ENCODE results near the gene ABCA13.
A peak's percentile ranks its signal among the peaks of the same experiment; 100 is the strongest.

The ABCA13 gene

GRCh38 chr7:48245751-48246472 lies 74.7 kb downstream of the ABCA13 start:
- DNase-seq (ENCODE audit: low read depth in 2 of 2): no peak

GRCh38 chr7:48249166-48249565 lies 77.9 kb downstream of the ABCA13 start:
- no peak for DNase-seq (ENCODE audit: low read depth in 2 of 2)

- DNase-seq (ENCODE audit: low read depth in 2 of 2): no peak
These were observed 79.2 kb downstream of the ABCA13 start for GRCh38 chr7:48250441-48250951.

GRCh38 chr7:48251766-48252165 lies 80.5 kb downstream of the ABCA13 start:
- no peak for DNase-seq (ENCODE audit: low read depth in 2 of 2)

GRCh38 chr7:48252995-48253394 lies 81.7 kb downstream of the ABCA13 start:
- no peak for DNase-seq (ENCODE audit: low read depth in 2 of 2)

- DNase-seq (ENCODE audit: low read depth in 2 of 2): peak in 1 of 2 donors; percentile 1
These were observed 83.8 kb downstream of the ABCA13 start for GRCh38 chr7:48255046-48255445.

- no peak for DNase-seq (ENCODE audit: low read depth in 2 of 2)
These were observed 88.4 kb downstream of the ABCA13 start for GRCh38 chr7:48259463-48260280.

- no peak for DNase-seq (ENCODE audit: low read depth in 2 of 2)
These were observed 90.4 kb downstream of the ABCA13 start for GRCh38 chr7:48261696-48262095.

GRCh38 chr7:48262606-48263310 lies 91.5 kb downstream of the ABCA13 start:
- DNase-seq (ENCODE audit: low read depth in 2 of 2): no peak

- no peak for DNase-seq (ENCODE audit: low read depth in 2 of 2)
These were observed 92.0 kb downstream of the ABCA13 start for GRCh38 chr7:48263311-48263650.

- DNase-seq (ENCODE audit: low read depth in 2 of 2): no peak
These were observed 97.8 kb downstream of the ABCA13 start for GRCh38 chr7:48269066-48269465.

- no peak for DNase-seq (ENCODE audit: low read depth in 2 of 2)
These were observed 103.4 kb downstream of the ABCA13 start for GRCh38 chr7:48274662-48275061.

GRCh38 chr7:48279420-48279819 lies 108.2 kb downstream of the ABCA13 start:
- DNase-seq (ENCODE audit: low read depth in 2 of 2): no peak

GRCh38 chr7:48280100-48280499 lies 108.8 kb downstream of the ABCA13 start:
- no peak for DNase-seq (ENCODE audit: low read depth in 2 of 2)

GRCh38 chr7:48285373-48285772 lies 114.1 kb downstream of the ABCA13 start:
- DNase-seq (ENCODE audit: low read depth in 2 of 2): no peak

GRCh38 chr7:48286836-48287235 lies 115.6 kb downstream of the ABCA13 start:
- DNase-seq (ENCODE audit: low read depth in 2 of 2): no peak

- no peak for DNase-seq (ENCODE audit: low read depth in 2 of 2)
These were observed 118.4 kb downstream of the ABCA13 start for GRCh38 chr7:48289656-48290055.

GRCh38 chr7:48292949-48293348 lies 121.7 kb downstream of the ABCA13 start:
- DNase-seq (ENCODE audit: low read depth in 2 of 2): peak in 1 of 2 donors; percentile 5

GRCh38 chr7:48295296-48295971 lies 124.2 kb downstream of the ABCA13 start:
- DNase-seq (ENCODE audit: low read depth in 2 of 2): no peak

GRCh38 chr7:48296966-48297365 lies 125.7 kb downstream of the ABCA13 start:
- no peak for DNase-seq (ENCODE audit: low read depth in 2 of 2)

- peak; percentile 13 to 33 for DNase-seq (ENCODE audit: low read depth in 2 of 2)
These were observed 127.5 kb downstream of the ABCA13 start for GRCh38 chr7:48298779-48299178.

Measured in stimulated activated CD4-positive, alpha-beta T cell treated with anti-CD3 and anti-CD28 coated beads, Interleukin-15, amount 100 ng/mL, for 48 hours (primary cell).